ENCODE results near the gene KCNN3. TPM values are rescaled to one million over a fixed set of nuclear protein-coding genes. Genes with fewer than 3 reads are reported as not detected.

Gene KCNN3
- total and polyA plus RNA-seq, 2 of the 13 experiments (the other 11 are each of a cell fraction or from before 2014, with no cell fraction given): not detected

- Histone ChIP-seq H3K4me2 (ENCODE audit: low read depth, low read length) (no peak overlapping the region), H3K36me3 (replicated peaks in 1 of 2; ENCODE audit: control insufficient read depth in 1 of 2, insufficient read depth in 2 of 2, low read length in 2 of 2) (no peaks in the 10 kb centered on the region), H3K9me3 (ENCODE audit: low read length) (no peaks in the 10 kb centered on the region), H4K20me1 (ENCODE audit: insufficient read depth, low read length) (no peaks in the 10 kb centered on the region), H3K27me3 (ENCODE audit: control insufficient read depth in 1 of 2, insufficient read depth in 2 of 2, low read length in 2 of 2) (peaks cover 8 to 19% of the 10 kb centered on the region in 2 experiments; a peak in 4 of 5 replicates), H2AFZ (ENCODE audit: low read length) (no peak overlapping the region), H3K27ac (ENCODE audit: extremely low read length, insufficient read depth, low read length) (no peak overlapping the region), H3K4me1 (ENCODE audit: insufficient read depth, low read length) (0 out of 2 replicates have a peak, but pooled peaks cover 8% of the 10 kb centered on the region), H3K9ac (ENCODE audit: insufficient read depth, low read depth, low read length) (no peak overlapping the region), H3K4me3 (replicated peaks in 1 of 3; ENCODE audit: insufficient read depth in 1 of 3, low read depth in 2 of 3, low read length in 3 of 3) (no peak overlapping the region), H3K79me2 (ENCODE audit: insufficient read depth, low read length) (no peaks in the 10 kb centered on the region)
- intact Hi-C loops (cut with micrococcal nuclease; ENCODE audit: unreplicated experiment): no loop called here
- WGBS (ENCODE audit: low lambda C conversion rate): 18% methylated on average over 6 of the region's 6 CpGs
- no peak for TF ChIP-seq ZNF264 (CRISPR knock-in tag; IDR thresholded peaks at IDR 0.05)
- TF ChIP-seq DPF2 (CRISPR knock-in tag; IDR thresholded peaks at IDR 0.05; ENCODE audit: borderline replicate concordance, low read depth): no peak
- TF ChIP-seq ONECUT2 (CRISPR knock-in tag; IDR thresholded peaks at IDR 0.05): no peak
- FAIRE-seq (no peak), DNase-seq (ENCODE audit: low spot score) (no peak), ATAC-seq (no peak)
- in situ Hi-C loops (cut with HindIII; ENCODE audit: extremely low pct_ligation_motif_present, low pct_unique_long_range_greater_than_20kb): no loop called here
- BruUV-seq (replicated peaks): no TSS peak
- POLR2A ChIA-PET: no interaction called here
- CTCF ChIA-PET (ENCODE audit: low intra/inter-chr PET ratio, low total read pairs): no interaction called here
These were observed 133.2 kb downstream of the KCNN3 start for GRCh38 chr1:154736841-154737240.

GRCh38 chr1:154735804-154736168 is 134.3 kb downstream of the KCNN3 start:
- no peak for ATAC-seq
- no peak overlapping the region for H2AFZ ChIP-seq (ENCODE audit: low read length)
- no peak overlapping the region for H3K4me3 ChIP-seq (replicated peaks in 1 of 3; ENCODE audit: insufficient read depth in 1 of 3, low read depth in 2 of 3, low read length in 3 of 3)
- H3K27ac ChIP-seq (ENCODE audit: extremely low read length, insufficient read depth, low read length): no peak overlapping the region
- no peak for FAIRE-seq
- CTCF ChIA-PET (ENCODE audit: low intra/inter-chr PET ratio, low total read pairs): no interaction called here
- in situ Hi-C loops (cut with HindIII; ENCODE audit: extremely low pct_ligation_motif_present, low pct_unique_long_range_greater_than_20kb): no loop called here
- WGBS (ENCODE audit: low lambda C conversion rate): 13% methylated on average over 4 of the region's 4 CpGs
- intact Hi-C loops (cut with micrococcal nuclease; ENCODE audit: unreplicated experiment): no loop called here
- H4K20me1 ChIP-seq (ENCODE audit: insufficient read depth, low read length): no peaks in the 10 kb centered on the region
- H3K9ac ChIP-seq (ENCODE audit: insufficient read depth, low read depth, low read length): no peak overlapping the region
- TF ChIP-seq EEA1 (CRISPR knock-in tag; IDR thresholded peaks at IDR 0.05; ENCODE audit: borderline replicate concordance) (no peak), ZNF614 (CRISPR knock-in tag; IDR thresholded peaks at IDR 0.05; ENCODE audit: borderline replicate concordance) (no peak), ZNF788 (CRISPR knock-in tag; IDR thresholded peaks at IDR 0.05; ENCODE audit: borderline replicate concordance) (no peak), ZNF747 (CRISPR knock-in tag; IDR thresholded peaks at IDR 0.05; ENCODE audit: borderline replicate concordance) (no peak), PAF1 (CRISPR knock-in tag; IDR thresholded peaks at IDR 0.05) (no peak), AFF4 (CRISPR knock-in tag; IDR thresholded peaks at IDR 0.05) (no peak), ZNF317 (CRISPR knock-in tag; IDR thresholded peaks at IDR 0.05) (no peak), ZIK1 (CRISPR knock-in tag; IDR thresholded peaks at IDR 0.05; ENCODE audit: borderline replicate concordance, low read depth) (no peak), NCOA2 (CRISPR knock-in tag; IDR thresholded peaks at IDR 0.05) (no peak)
- H3K4me2 ChIP-seq (ENCODE audit: low read depth, low read length): no peak overlapping the region
- BruUV-seq (replicated peaks): no TSS peak
- peaks cover 10 to 23% of the 10 kb centered on the region in 2 experiments; a peak in 4 of 5 replicates for H3K27me3 ChIP-seq (ENCODE audit: control insufficient read depth in 1 of 2, insufficient read depth in 2 of 2, low read length in 2 of 2)
- H3K9me3 ChIP-seq (ENCODE audit: low read length): no peaks in the 10 kb centered on the region
- POLR2A ChIA-PET: no interaction called here
- H3K4me1 ChIP-seq (ENCODE audit: insufficient read depth, low read length): no peaks in the 10 kb centered on the region
- no peak for DNase-seq (ENCODE audit: low spot score)
- H3K79me2 ChIP-seq (ENCODE audit: insufficient read depth, low read length): no peaks in the 10 kb centered on the region
- H3K36me3 ChIP-seq (replicated peaks in 1 of 2; ENCODE audit: control insufficient read depth in 1 of 2, insufficient read depth in 2 of 2, low read length in 2 of 2): no peaks in the 10 kb centered on the region

All from HepG2 (cell line).